ENCODE measurements around the gene C16orf74.

- TF ChIP-seq CTCF (IDR thresholded peaks at IDR 0.05 in 4 of 5, conservative IDR thresholded peaks at IDR 0.05 in 1 of 5) (no peak), POLR2A (IDR thresholded peaks at IDR 0.05) (no peak)
Observed at GRCh38 chr16:85698935-85699558, 51.8 kb downstream of the C16orf74 start.

Measured in gastrocnemius medialis (tissue), 4 donors.